Tibial nerve (tissue), 4 donors: Measurements from ENCODE around the gene TBX21.

Experiments used
- CTCF ChIP-seq, 5 experiments: fragments of 200-600 bp in 3 of 5; fragments of 450-650 bp in 2 of 5; sonication (generic) in 3 of 5; IDR thresholded peaks; one replicate each; pipeline ENCODE4 v1.5.1; 2016 to 2019; ENCODE audit warnings: antibody characterized with exemption in 5 of 5, mild to moderate bottlenecking in 3 of 5, moderate library complexity in 2 of 5
- EP300 ChIP-seq, 2 donors: sonication (generic); formaldehyde crosslinking; IDR thresholded peaks; one replicate each; pipeline ENCODE4 v1.6.1; 2017; ENCODE audit warnings: antibody characterized with exemption in 2 of 2, mild to moderate bottlenecking in 1 of 2
- POLR2A ChIP-seq, 2 donors: fragments of 450-650 bp; IDR thresholded peaks; one replicate each; pipeline ENCODE4 v1.6.1; 2017; ENCODE audit warnings: antibody characterized with exemption in 2 of 2, mild to moderate bottlenecking in 2 of 2, moderate library complexity in 2 of 2

- no peak for TF ChIP-seq EP300 (IDR thresholded peaks at IDR 0.05)
- TF ChIP-seq CTCF (IDR thresholded peaks at IDR 0.05): no peak
- no peak for TF ChIP-seq POLR2A (IDR thresholded peaks at IDR 0.05)
Observed at GRCh38 chr17:47708312-47708863, 24.6 kb upstream of the TBX21 start.
